Muscle of leg (tissue), 11 donors: ENCODE results near the gene MEIS2. TPM values are rescaled to one million over a fixed set of nuclear protein-coding genes. Genes with fewer than 3 reads are reported as not detected.
A peak's percentile ranks its signal among the peaks of the same experiment; 100 is the strongest.
"Not testable (repeated sequence)": the region's sequence is repeated elsewhere in the genome, so short reads cannot be mapped to it uniquely, and the experiment has no call there.

Experiments
- DNase-seq: peaks from one replicate; pipeline ENCODE4 v3.0.0; 2013
- H3K27ac ChIP-seq: one replicate; pipeline ENCODE4 v1.5.1; 2013; ENCODE audit warnings: mild to moderate bottlenecking, low read length, control low read depth
- H3K27me3 ChIP-seq: one replicate; pipeline ENCODE4 v1.6.1; 2013; ENCODE audit warnings: low read length; ENCODE audit not compliant: control insufficient read depth, insufficient read depth
- H3K36me3 ChIP-seq: one replicate; pipeline ENCODE4 v1.6.1; 2013; ENCODE audit warnings: low read length; ENCODE audit not compliant: control insufficient read depth, insufficient read depth
- H3K4me1 ChIP-seq: one replicate; pipeline ENCODE4 v1.6.1; 2013; ENCODE audit warnings: low read length; ENCODE audit not compliant: control insufficient read depth, insufficient read depth
- H3K4me3 ChIP-seq: one replicate; pipeline ENCODE4 v1.5.1; 2013; ENCODE audit warnings: low read length, control low read depth
- H3K9me3 ChIP-seq: replicated peaks from 2 replicates; pipeline ENCODE4 v1.6.1; 2013; ENCODE audit warnings: low read depth, low read length; ENCODE audit not compliant: control insufficient read depth
- WGBS: methylation state at CpG from one replicate; pipeline ENCODE4 v1.1.5; 2013; ENCODE audit warnings: missing lambda C conversion rate; ENCODE audit not compliant: insufficient coverage; 5-methylcytosine and 5-hydroxymethylcytosine counted together
- polyA plus RNA-seq, 8 donors: library from polyadenylated mRNA; unstranded; fragments of 120-200 nt; gene quantifications; one replicate each; pipeline versions ENCODE4 v1.2.1 to v1.2.3, GENCODE V29; 2013; ENCODE audit warnings: inconsistent platforms in 1 of 8, low replicate concordance in 1 of 8; ENCODE audit not compliant: insufficient read length in 8 of 8, insufficient read depth in 1 of 8
- total RNA-seq: library from RNA; stranded (reverse); fragments of 120-200 nt; gene quantifications from one replicate; pipeline ENCODE4 v1.2.4, GENCODE V29; 2013

MEIS2 gene
- total and polyA plus RNA-seq, 9 donors = 3.8 to 13.9 (median 7.0) TPM

DNA sequence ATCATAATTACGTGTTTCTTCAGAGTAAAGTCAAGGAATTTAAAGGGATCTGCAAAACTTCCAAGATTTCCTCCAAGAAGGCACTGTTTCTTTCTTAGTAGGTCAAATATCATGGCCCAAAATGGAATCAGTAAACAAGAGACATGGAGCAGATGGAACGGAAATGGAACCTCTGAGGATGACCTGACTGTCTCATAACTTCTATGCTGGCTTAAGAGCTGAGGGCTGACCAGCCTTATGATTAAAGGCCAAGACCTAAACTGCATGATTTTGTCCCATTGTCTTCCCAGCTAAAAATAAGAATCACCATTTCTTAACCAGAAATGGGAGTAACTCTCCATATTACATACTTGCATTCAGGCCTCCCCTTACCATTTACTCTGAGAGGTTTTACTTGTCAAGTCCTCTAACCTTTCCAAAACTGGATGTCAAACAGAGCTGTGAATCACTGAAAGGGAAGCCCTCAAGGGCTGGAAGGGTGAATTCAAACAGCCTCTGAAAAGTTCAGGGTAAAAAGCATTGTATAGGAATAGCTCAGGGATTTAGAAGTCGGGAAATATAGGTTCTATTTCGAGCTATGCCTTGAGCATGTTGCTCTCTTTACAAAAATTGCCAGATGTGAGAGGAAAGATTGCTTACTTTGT lies 103.7 kb downstream of the MEIS2 start:
- no peak for DNase-seq
- Histone ChIP-seq H3K27ac (no peak overlapping the region), H3K27me3 (no peaks in the 10 kb centered on the region), H3K4me3 (no peak overlapping the region), H3K36me3 (no peaks in the 10 kb centered on the region), H3K9me3 (no peaks in the 10 kb centered on the region), H3K4me1 (no peaks in the 10 kb centered on the region)
- WGBS = 68% methylated on average over 3 of the region's 4 CpGs

DNA sequence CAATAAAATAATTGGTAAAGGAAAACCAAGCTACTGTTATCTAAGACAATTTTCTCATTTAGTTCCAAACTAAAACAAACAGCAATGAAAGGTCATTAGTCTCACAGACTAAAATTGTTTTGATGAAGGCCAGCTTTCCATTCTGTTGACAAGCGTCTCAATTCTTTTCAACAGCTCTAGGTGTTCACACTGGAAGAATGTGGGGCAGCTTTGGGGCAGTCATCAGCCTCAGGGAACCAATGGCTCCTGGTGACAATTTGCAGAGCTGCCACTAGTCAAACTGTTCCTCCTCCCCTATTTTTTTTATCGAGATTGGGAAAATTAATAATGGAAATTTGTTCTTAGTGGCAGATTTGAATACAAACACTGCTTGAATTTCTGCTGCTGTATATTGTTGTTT lies 104.2 kb downstream of the MEIS2 start:
- Histone ChIP-seq H3K27me3 (no peaks in the 10 kb centered on the region), H3K27ac (no peak overlapping the region)
- WGBS = no CpG with 5 or more reads among the region's 2 CpGs

DNA sequence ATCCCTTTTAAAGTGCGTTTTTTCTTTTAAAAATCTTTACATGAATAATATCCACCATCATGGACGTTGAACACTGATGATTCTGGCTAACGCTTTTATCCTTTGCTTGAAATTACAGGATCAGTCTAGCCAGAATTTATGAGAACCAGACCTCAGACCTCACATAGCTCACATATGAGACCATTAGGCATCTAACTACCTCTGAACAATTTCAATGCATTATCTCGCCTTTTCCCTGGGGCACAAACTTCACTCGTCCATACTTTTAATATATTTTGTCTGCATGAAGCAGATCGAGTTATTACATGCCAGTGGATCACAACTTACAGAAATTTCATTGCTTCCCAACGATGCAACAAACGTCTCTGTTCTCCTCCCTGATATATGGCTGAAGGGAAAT lies 105.6 kb downstream of the MEIS2 start:
- no peak for DNase-seq
- no peaks in the 10 kb centered on the region for H3K4me1 ChIP-seq
- no peak overlapping the region for H3K4me3 ChIP-seq
- no peaks in the 10 kb centered on the region for H3K27me3 ChIP-seq
- no peaks in the 10 kb centered on the region for H3K36me3 ChIP-seq
- no peaks in the 10 kb centered on the region for H3K9me3 ChIP-seq
- H3K27ac ChIP-seq = no peak overlapping the region
- WGBS = 40% methylated on average over 3 of the region's 8 CpGs

More for the DNA sequence above, 104.2 kb downstream of the MEIS2 start:
- Histone ChIP-seq H3K4me1 (no peaks in the 10 kb centered on the region), H3K4me3 (no peak overlapping the region), H3K36me3 (no peaks in the 10 kb centered on the region), H3K9me3 (no peaks in the 10 kb centered on the region)
- no peak for DNase-seq

DNA sequence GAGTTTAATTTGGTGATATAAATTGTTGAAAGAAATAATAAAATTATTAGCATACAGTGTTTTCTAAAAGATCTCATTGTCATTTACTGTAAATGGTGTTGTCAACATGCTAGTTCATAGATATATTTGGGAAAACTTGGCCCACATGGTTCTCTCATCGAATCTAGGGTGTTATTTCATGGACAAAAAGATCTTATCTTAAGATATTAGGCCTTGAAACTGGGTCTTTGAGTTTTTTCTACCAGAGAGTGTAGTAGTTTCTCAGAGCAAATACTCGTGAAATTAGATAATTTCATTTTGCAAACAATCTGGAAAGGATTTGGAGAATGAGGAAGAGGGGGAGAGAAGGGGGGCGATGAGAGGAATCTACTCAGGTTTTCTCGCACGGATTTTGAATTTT lies 107.9 kb downstream of the MEIS2 start:
- Histone ChIP-seq H3K27ac (no peak overlapping the region), H3K4me3 (no peak overlapping the region), H3K36me3 (no peaks in the 10 kb centered on the region), H3K27me3 (no peaks in the 10 kb centered on the region), H3K4me1 (no peaks in the 10 kb centered on the region), H3K9me3 (no peaks in the 10 kb centered on the region)
- DNase-seq = no peak
- 100% methylated on average over 1 of the region's 5 CpGs for WGBS

DNA sequence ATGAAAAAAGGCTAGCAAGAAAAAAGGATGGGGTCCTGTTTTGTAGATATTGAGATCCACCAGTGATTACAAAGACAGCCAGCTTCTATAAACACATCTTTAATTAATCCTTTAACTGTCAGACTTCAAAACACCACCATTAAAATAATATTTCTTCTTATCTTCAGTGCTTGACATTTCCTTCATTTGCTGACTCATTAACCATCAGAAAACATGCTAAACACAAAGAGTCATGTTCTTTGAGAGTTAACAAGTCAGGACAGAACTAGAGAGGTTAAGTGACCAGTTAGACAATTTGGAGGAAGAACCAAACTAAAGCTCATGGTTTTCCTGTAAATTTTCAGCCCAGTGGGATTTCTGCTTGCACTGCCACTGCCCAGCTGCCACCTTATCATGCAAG lies 111.4 kb downstream of the MEIS2 start:
- no peaks in the 10 kb centered on the region for H3K36me3 ChIP-seq
- peaks cover 3% of the 10 kb centered on the region for H3K9me3 ChIP-seq
- DNase-seq = no peak
- H3K4me3 ChIP-seq = no peak overlapping the region
- H3K4me1 ChIP-seq = no peaks in the 10 kb centered on the region
- no peak overlapping the region for H3K27ac ChIP-seq
- H3K27me3 ChIP-seq = no peaks in the 10 kb centered on the region

DNA sequence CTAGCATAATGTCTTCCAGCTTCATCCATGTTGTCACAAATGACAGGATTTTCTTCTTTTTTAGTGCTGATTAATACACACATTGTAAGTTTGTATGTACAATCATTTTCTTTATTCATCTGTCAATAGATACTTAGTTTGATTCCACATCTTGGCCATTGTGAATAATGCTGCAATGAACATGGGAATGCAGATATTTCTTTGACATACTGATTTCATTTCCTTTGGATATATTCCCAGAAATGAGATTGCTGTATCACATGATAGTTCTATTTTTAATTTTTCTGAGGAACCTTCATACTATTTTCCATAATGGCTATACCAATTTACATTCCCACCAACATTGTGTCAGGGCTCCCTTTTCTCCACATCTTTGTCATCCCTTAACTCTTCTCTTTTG lies 117.9 kb downstream of the MEIS2 start:
- no peaks in the 10 kb centered on the region for H3K4me1 ChIP-seq
- H3K27ac ChIP-seq = no peak overlapping the region
- no peaks in the 10 kb centered on the region for H3K36me3 ChIP-seq
- H3K27me3 ChIP-seq = no peaks in the 10 kb centered on the region
- no peak overlapping the region for H3K4me3 ChIP-seq
- H3K9me3 ChIP-seq = peaks cover 3% of the 10 kb centered on the region
- peak; percentile 17 for DNase-seq

DNA sequence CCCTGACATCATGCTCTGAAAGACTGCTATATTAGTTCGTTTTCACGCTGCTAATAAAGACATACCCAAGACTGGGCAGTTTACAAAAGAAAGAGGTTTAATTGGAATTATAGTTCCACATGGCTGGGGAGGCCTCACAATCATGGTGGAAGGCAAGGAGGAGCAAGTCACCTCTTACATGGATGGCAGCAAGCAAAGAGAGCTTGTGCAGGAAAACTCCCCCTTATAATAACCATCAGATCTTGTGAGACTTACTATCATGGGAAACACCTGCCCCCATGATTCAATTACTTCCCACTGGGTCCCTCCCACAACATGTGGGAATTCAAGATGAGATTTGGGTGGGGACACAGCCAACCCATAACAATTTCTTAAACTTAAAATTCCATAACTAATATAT lies 120.1 kb downstream of the MEIS2 start:
- not testable (repeated sequence) for H3K4me3 ChIP-seq, DNase-seq, H3K9me3 ChIP-seq, H3K36me3 ChIP-seq, H3K27me3 ChIP-seq, H3K4me1 ChIP-seq, H3K27ac ChIP-seq
- WGBS = no CpG with 5 or more reads among the region's 2 CpGs

DNA sequence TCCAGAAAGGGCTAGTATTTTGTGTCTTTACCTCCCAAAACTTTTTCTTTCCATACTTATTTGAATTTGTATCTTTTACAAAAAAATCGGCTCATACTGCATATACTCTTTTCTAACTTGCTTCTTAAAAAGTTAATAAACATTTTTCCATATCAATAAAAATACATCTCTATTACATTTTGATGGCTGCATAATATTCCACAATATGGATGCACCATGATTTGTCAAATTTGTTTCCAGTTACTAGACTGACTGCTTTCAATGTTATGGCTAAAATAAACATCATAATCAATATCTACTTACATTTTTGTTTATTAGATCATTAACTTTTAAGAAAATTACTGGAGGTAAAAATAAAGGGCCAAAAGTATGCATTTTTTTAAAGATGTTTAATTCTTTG lies 121.7 kb downstream of the MEIS2 start:
- H3K4me1 ChIP-seq = no peaks in the 10 kb centered on the region
- WGBS = no CpG with 5 or more reads among the region's 1 CpG
- H3K27me3 ChIP-seq = no peaks in the 10 kb centered on the region
- H3K27ac ChIP-seq = no peak overlapping the region
- no peaks in the 10 kb centered on the region for H3K9me3 ChIP-seq
- no peak overlapping the region for H3K4me3 ChIP-seq
- no peaks in the 10 kb centered on the region for H3K36me3 ChIP-seq
- no peak for DNase-seq

DNA sequence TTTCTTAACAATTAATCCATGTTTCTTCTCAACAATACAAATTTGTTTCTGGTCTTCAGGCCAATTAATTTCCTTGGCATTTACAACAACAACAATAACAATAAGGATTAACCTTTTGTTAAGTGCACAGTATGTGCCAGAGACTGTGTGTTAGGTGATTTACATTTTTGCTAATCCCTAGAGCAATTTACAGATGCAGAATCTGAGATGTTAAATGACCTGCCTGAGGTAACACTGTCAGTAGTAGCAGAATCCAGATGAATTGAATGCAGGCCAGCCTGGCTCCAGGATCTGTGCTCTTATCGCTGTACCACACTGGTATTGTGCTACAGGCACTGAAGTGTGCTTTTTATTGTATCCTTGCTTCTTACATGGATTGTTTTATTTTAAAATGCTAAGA lies 122.2 kb downstream of the MEIS2 start:
- no peak overlapping the region for H3K4me3 ChIP-seq
- H3K27me3 ChIP-seq = no peaks in the 10 kb centered on the region
- H3K9me3 ChIP-seq = no peaks in the 10 kb centered on the region
- no peak for DNase-seq
- H3K4me1 ChIP-seq = no peaks in the 10 kb centered on the region
- no peaks in the 10 kb centered on the region for H3K36me3 ChIP-seq
- no CpG with 5 or more reads among the region's 1 CpG for WGBS
- H3K27ac ChIP-seq = no peak overlapping the region

DNA sequence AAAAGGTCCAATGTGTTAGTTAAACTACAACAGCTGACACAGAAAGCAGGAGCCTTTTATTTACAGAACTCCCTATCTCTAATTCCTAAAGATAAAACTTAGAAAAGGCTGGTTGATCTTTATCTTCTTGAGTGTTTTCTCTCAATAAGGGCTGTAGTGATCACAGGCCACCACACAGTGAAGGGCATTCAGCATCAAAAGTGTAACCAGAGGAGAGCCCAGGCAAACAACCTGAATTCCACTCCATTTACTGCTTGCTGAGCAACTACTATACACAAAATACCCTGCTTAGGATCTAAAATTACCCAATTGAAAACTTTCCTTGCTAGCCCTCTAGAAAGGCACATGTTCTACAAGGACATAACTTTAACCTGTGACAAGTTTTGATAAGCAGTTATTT lies 122.7 kb downstream of the MEIS2 start:
- Histone ChIP-seq H3K36me3 (no peaks in the 10 kb centered on the region), H3K27ac (no peak overlapping the region), H3K4me3 (no peak overlapping the region), H3K4me1 (no peaks in the 10 kb centered on the region), H3K9me3 (no peaks in the 10 kb centered on the region), H3K27me3 (no peaks in the 10 kb centered on the region)
- no peak for DNase-seq

DNA sequence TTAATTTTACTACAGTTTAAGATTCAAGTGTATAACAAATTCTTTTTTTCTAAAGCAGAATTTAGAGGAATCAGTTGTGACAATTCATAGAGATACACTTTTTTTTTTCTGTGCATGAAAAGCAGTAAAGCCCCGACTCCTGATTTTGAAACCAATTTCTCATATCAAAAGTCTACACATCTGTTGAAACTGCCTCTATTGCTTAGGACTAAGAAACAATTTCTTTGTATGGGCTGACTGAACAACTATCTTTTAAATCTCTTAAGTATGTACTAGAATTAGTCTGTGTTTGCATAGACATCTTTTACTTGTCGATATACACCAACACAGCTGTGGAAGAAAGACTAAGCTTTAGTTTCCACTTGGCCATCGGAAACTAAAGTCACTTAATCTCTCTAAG lies 127.6 kb downstream of the MEIS2 start:
- no peak overlapping the region for H3K27ac ChIP-seq
- H3K9me3 ChIP-seq = no peaks in the 10 kb centered on the region
- no peak for DNase-seq
- no peaks in the 10 kb centered on the region for H3K36me3 ChIP-seq
- H3K4me3 ChIP-seq = no peak overlapping the region
- no peaks in the 10 kb centered on the region for H3K27me3 ChIP-seq
- no CpG with 5 or more reads among the region's 3 CpGs for WGBS
- no peaks in the 10 kb centered on the region for H3K4me1 ChIP-seq
